Measurements from ENCODE around the gene DENND1B.

The DENND1B gene

DNA sequence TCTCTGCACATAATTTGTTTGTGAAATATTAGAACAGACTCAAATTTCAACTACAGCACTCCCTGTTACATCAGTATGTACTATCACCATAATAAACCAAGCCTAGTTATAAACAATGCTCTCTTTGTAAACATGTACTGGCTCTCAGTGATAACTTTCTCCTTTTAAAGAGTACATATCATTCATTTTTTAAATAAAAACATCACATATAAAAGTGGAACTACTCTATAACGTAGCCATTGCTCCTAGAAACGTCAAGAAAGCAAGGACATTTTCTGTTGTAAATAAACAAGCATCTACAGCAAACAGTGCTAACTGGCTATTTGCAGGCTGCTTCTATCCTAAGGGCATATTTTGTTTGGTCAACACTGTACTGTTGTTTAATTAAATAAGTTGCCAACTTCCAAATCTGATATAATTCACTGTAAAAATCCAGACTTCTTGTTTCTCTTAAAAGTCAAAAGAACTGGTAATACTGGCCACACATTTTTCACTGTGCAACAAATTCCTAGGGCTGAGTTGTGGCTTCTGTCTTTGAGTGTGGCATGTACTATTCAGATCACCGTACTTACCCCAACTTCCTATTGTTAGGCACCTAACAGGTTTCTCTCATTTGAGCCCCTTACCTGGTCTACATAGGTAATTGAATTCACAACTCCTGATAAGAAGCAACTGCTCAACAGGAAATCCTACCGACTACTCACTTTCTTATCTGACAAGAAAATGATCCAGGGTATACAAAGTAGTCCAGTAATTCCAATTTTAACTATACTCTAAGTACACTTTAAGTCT is 111.9 kb downstream of the DENND1B start:
- ATAC-seq (ENCODE audit: low read depth), result no peak

DNA sequence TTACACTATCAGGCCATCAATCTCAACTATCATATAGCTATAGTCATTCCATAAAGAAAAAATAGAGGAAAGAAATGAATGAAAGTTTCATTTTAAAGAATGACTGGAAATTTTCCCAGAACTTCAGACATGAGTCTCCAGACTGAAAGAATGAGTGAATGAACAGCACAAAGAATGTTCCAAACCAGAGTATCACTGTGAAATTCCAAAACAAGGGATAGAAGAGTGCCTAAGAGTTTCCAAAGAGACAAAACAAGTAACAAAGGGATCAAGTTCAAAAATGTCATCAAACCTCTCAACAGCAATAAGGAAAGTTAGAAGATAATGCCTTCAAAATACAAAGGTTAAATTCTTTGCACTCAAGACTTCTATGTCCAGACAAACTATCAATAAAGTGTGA is 114.9 kb downstream of the DENND1B start:
- DNase-seq (ENCODE audit: low spot score), result no peak
- ATAC-seq (ENCODE audit: low read depth), result no peak
- Histone ChIP-seq H3K27me3 (ENCODE audit: insufficient read depth, poor library complexity, severe bottlenecking) (no peaks in the 10 kb centered on the region), H3K4me3 (ENCODE audit: severe bottlenecking) (no peak overlapping the region), H3K27ac (ENCODE audit: poor library complexity, severe bottlenecking) (no peak overlapping the region), H3K9me3 (ENCODE audit: severe bottlenecking) (no peaks in the 10 kb centered on the region), H3K4me1 (ENCODE audit: insufficient read depth, poor library complexity, severe bottlenecking) (no peaks in the 10 kb centered on the region), H3K36me3 (ENCODE audit: low read depth) (0 out of 2 replicates have a peak, but pooled peaks cover 5% of the 10 kb centered on the region)
- TF ChIP-seq, protein P1, sequence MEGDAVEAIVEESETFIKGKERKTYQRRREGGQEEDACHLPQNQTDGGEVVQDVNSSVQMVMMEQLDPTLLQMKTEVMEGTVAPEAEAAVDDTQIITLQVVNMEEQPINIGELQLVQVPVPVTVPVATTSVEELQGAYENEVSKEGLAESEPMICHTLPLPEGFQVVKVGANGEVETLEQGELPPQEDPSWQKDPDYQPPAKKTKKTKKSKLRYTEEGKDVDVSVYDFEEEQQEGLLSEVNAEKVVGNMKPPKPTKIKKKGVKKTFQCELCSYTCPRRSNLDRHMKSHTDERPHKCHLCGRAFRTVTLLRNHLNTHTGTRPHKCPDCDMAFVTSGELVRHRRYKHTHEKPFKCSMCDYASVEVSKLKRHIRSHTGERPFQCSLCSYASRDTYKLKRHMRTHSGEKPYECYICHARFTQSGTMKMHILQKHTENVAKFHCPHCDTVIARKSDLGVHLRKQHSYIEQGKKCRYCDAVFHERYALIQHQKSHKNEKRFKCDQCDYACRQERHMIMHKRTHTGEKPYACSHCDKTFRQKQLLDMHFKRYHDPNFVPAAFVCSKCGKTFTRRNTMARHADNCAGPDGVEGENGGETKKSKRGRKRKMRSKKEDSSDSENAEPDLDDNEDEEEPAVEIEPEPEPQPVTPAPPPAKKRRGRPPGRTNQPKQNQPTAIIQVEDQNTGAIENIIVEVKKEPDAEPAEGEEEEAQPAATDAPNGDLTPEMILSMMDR (IDR thresholded peaks at IDR 0.05; ENCODE audit: poor library complexity, severe bottlenecking), result no peak

More for the DNA sequence above, 111.9 kb downstream of the DENND1B start:
- Histone ChIP-seq H3K9me3 (ENCODE audit: severe bottlenecking) (no peaks in the 10 kb centered on the region), H3K27me3 (ENCODE audit: insufficient read depth, poor library complexity, severe bottlenecking) (no peaks in the 10 kb centered on the region), H3K4me1 (ENCODE audit: insufficient read depth, poor library complexity, severe bottlenecking) (no peaks in the 10 kb centered on the region), H3K4me3 (ENCODE audit: severe bottlenecking) (no peak overlapping the region), H3K27ac (ENCODE audit: poor library complexity, severe bottlenecking) (no peak overlapping the region), H3K36me3 (ENCODE audit: low read depth) (no peaks in the 10 kb centered on the region)
- TF ChIP-seq, protein P1 (IDR thresholded peaks at IDR 0.05; ENCODE audit: poor library complexity, severe bottlenecking), result no peak
- no peak for DNase-seq (ENCODE audit: low spot score)

DNA sequence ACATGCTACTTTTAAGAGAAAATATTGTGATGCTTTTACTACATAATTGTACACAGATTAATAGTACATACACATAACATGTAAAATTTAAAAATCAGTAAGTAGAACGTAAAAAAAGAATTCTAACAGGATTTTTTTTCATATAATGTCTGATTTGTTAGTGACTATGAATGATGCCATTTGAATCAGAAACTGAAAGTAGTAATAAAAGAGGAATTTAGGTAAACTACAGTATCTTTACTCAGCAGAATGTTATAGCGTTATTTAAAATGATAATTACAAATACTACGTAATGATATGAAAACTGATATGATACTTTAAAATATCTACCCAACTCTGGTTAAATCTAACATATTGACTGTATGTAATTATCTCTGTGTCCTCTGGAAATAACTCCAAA is 116.1 kb downstream of the DENND1B start:
- ATAC-seq (ENCODE audit: low read depth) (no peak), DNase-seq (ENCODE audit: low spot score) (no peak)
- TF ChIP-seq, protein P1 (IDR thresholded peaks at IDR 0.05; ENCODE audit: poor library complexity, severe bottlenecking), result no peak
- no peaks in the 10 kb centered on the region for H3K9me3 ChIP-seq (ENCODE audit: severe bottlenecking)
- H3K4me1 ChIP-seq (ENCODE audit: insufficient read depth, poor library complexity, severe bottlenecking), result no peaks in the 10 kb centered on the region
- H3K27ac ChIP-seq (ENCODE audit: poor library complexity, severe bottlenecking), result no peak overlapping the region
- H3K36me3 ChIP-seq (ENCODE audit: low read depth), result 0 out of 2 replicates have a peak, but pooled peaks cover 5% of the 10 kb centered on the region
- H3K4me3 ChIP-seq (ENCODE audit: severe bottlenecking), result no peak overlapping the region
- no peaks in the 10 kb centered on the region for H3K27me3 ChIP-seq (ENCODE audit: insufficient read depth, poor library complexity, severe bottlenecking)

DNA sequence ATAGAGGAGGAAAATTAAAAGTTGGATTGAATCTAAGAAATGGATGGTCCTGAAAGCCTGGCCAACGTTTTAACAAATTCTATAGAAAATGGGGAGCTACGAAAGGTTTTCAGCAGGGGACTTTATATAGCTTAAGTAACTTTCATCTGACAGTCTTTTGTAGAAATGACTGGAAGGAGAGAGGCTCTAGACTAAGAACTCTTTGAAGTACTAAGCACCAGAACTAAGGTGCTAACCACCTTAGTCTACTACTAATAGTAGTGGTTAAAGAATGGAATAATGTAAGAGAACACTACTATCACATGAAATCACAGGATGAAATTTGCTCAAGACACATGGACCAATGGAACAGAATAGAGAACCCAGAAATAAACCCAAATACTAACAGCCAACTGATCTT is 126.1 kb downstream of the DENND1B start:
- no peaks in the 10 kb centered on the region for H3K27me3 ChIP-seq (ENCODE audit: insufficient read depth, poor library complexity, severe bottlenecking)
- no peak overlapping the region for H3K27ac ChIP-seq (ENCODE audit: poor library complexity, severe bottlenecking)
- H3K4me1 ChIP-seq (ENCODE audit: insufficient read depth, poor library complexity, severe bottlenecking), result no peaks in the 10 kb centered on the region
- no peaks in the 10 kb centered on the region for H3K9me3 ChIP-seq (ENCODE audit: severe bottlenecking)
- no peak for ATAC-seq (ENCODE audit: low read depth)
- no peak for DNase-seq (ENCODE audit: low spot score)
- H3K36me3 ChIP-seq (ENCODE audit: low read depth), result no peaks in the 10 kb centered on the region
- TF ChIP-seq, protein P1 (IDR thresholded peaks at IDR 0.05; ENCODE audit: poor library complexity, severe bottlenecking), result no peak
- no peak overlapping the region for H3K4me3 ChIP-seq (ENCODE audit: severe bottlenecking)

DNA sequence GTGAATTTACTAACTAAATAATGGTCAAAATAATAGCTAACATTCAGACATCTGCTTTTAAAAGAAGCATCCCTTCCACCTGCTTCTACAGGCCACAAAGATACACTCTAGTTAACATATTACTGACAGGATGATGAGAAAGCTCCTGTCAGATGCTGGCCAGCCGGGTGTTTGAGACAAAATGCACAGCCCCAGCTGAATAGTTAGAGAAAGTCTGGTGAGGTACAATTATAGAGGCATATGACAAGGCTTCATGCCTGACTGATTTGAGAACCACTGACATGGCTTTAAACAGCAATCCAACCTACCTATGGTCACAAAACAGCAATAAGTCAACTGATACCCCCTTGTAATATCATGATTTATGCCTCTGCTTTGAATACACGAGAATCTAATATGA is 137.0 kb downstream of the DENND1B start:
- TF ChIP-seq, protein P1 (IDR thresholded peaks at IDR 0.05; ENCODE audit: poor library complexity, severe bottlenecking), result no peak
- Histone ChIP-seq H3K4me3 (ENCODE audit: severe bottlenecking) (no peak overlapping the region), H3K27ac (ENCODE audit: poor library complexity, severe bottlenecking) (no peak overlapping the region), H3K9me3 (ENCODE audit: severe bottlenecking) (no peaks in the 10 kb centered on the region), H3K27me3 (ENCODE audit: insufficient read depth, poor library complexity, severe bottlenecking) (no peaks in the 10 kb centered on the region), H3K36me3 (ENCODE audit: low read depth) (peaks cover 5% of the 10 kb centered on the region; the same call in 1 of the 2 replicates), H3K4me1 (ENCODE audit: insufficient read depth, poor library complexity, severe bottlenecking) (no peaks in the 10 kb centered on the region)
- DNase-seq (ENCODE audit: low spot score) (no peak), ATAC-seq (ENCODE audit: low read depth) (no peak)
